ENCODE results near the gene GNA14.

GRCh38 chr9:77601476-77602099 is 46.5 kb downstream of the GNA14 start:
- TF ChIP-seq, protein P1, sequence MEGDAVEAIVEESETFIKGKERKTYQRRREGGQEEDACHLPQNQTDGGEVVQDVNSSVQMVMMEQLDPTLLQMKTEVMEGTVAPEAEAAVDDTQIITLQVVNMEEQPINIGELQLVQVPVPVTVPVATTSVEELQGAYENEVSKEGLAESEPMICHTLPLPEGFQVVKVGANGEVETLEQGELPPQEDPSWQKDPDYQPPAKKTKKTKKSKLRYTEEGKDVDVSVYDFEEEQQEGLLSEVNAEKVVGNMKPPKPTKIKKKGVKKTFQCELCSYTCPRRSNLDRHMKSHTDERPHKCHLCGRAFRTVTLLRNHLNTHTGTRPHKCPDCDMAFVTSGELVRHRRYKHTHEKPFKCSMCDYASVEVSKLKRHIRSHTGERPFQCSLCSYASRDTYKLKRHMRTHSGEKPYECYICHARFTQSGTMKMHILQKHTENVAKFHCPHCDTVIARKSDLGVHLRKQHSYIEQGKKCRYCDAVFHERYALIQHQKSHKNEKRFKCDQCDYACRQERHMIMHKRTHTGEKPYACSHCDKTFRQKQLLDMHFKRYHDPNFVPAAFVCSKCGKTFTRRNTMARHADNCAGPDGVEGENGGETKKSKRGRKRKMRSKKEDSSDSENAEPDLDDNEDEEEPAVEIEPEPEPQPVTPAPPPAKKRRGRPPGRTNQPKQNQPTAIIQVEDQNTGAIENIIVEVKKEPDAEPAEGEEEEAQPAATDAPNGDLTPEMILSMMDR (conservative IDR thresholded peaks at IDR 0.05; ENCODE audit: low read length) = no peak
- TF ChIP-seq EZH2phosphoT487 (IDR thresholded peaks at IDR 0.05; ENCODE audit: borderline replicate concordance, low read depth, low read length) = no peak

Data from OCI-LY7 (cell line).